GM19043 (cell line): Measurements from ENCODE around the gene ACSS1.

Experiments used
- ATAC-seq: cut with Tn5 transposase; IDR thresholded peaks from one replicate; pipeline ENCODE4 v1.9.1; 2021; ENCODE audit warnings: low read depth; ENCODE audit not compliant: unreplicated experiment

The ACSS1 gene

GRCh38 chr20:24998121-24998520, 59.8 kb downstream of the ACSS1 start:
- ATAC-seq, result no peak

- ATAC-seq, result no peak
These were observed 61.2 kb downstream of the ACSS1 start for GRCh38 chr20:24996449-24997377.

GRCh38 chr20:24995741-24996448, 62.0 kb downstream of the ACSS1 start:
- ATAC-seq, result no peak

GRCh38 chr20:24994470-24995368, 63.2 kb downstream of the ACSS1 start:
- no peak for ATAC-seq

GRCh38 chr20:24994186-24994465, 63.8 kb downstream of the ACSS1 start:
- ATAC-seq, result no peak

- no peak for ATAC-seq
These were observed 64.4 kb downstream of the ACSS1 start for GRCh38 chr20:24993337-24994185.

GRCh38 chr20:24992487-24993205, 65.3 kb downstream of the ACSS1 start, which contains the start of gene APMAP:
Gene APMAP (minus strand): TSS chr20:24992751. CDS start chr20:24992688, 63 bp downstream.
- ATAC-seq, result peak; percentile 94

- peak; percentile 25 for ATAC-seq
These were observed 65.9 kb downstream of the ACSS1 start for GRCh38 chr20:24991897-24992486.

- ATAC-seq, result no peak
These were observed 67.1 kb downstream of the ACSS1 start for GRCh38 chr20:24990810-24991252.

GRCh38 chr20:24989162-24989561, 68.8 kb downstream of the ACSS1 start:
- no peak for ATAC-seq

GRCh38 chr20:24987873-24988835, 69.8 kb downstream of the ACSS1 start:
- no peak for ATAC-seq

- no peak for ATAC-seq
These were observed 70.7 kb downstream of the ACSS1 start for GRCh38 chr20:24987244-24987643.

GRCh38 chr20:24986436-24987015, 71.4 kb downstream of the ACSS1 start:
- no peak for ATAC-seq

GRCh38 chr20:24985802-24986201, 72.1 kb downstream of the ACSS1 start:
- no peak for ATAC-seq

GRCh38 chr20:24984961-24985640, 72.8 kb downstream of the ACSS1 start:
- ATAC-seq, result no peak

- ATAC-seq, result no peak
These were observed 74.0 kb downstream of the ACSS1 start for GRCh38 chr20:24983896-24984295.

- ATAC-seq, result no peak
These were observed 76.1 kb downstream of the ACSS1 start for GRCh38 chr20:24981790-24982189.
